ENCODE data around the gene PLXNB3.

Gene PLXNB3

GRCh38 chrX:153776120-153776599 lies 12.1 kb downstream of the PLXNB3 start:
- Histone ChIP-seq H3K4me3 (ENCODE audit: low read length) (no peak overlapping the region), H3K36me3 (ENCODE audit: control insufficient read depth, insufficient read depth, low read length) (no peaks in the 10 kb centered on the region), H3K9me3 (ENCODE audit: control insufficient read depth, insufficient read depth, low read length) (no peaks in the 10 kb centered on the region), H3K4me1 (ENCODE audit: control insufficient read depth, insufficient read depth, low read length) (no peaks in the 10 kb centered on the region), H3K27ac (ENCODE audit: low read length) (no peak overlapping the region), H3K27me3 (ENCODE audit: control insufficient read depth, insufficient read depth, low read length) (no peaks in the 10 kb centered on the region)
- no CpG with 5 or more reads among the region's 20 CpGs for WGBS (ENCODE audit: insufficient coverage, insufficient read length)
- DNase-seq (ENCODE audit: low read depth, low spot score), result no peak

GRCh38 chrX:153776611-153777045 lies 12.6 kb downstream of the PLXNB3 start:
- no peaks in the 10 kb centered on the region for H3K36me3 ChIP-seq (ENCODE audit: control insufficient read depth, insufficient read depth, low read length)
- no peak overlapping the region for H3K4me3 ChIP-seq (ENCODE audit: low read length)
- H3K27ac ChIP-seq (ENCODE audit: low read length), result no peak overlapping the region
- H3K27me3 ChIP-seq (ENCODE audit: control insufficient read depth, insufficient read depth, low read length), result no peaks in the 10 kb centered on the region
- no CpG with 5 or more reads among the region's 22 CpGs for WGBS (ENCODE audit: insufficient coverage, insufficient read length)
- no peaks in the 10 kb centered on the region for H3K9me3 ChIP-seq (ENCODE audit: control insufficient read depth, insufficient read depth, low read length)
- no peak for DNase-seq (ENCODE audit: low read depth, low spot score)
- H3K4me1 ChIP-seq (ENCODE audit: control insufficient read depth, insufficient read depth, low read length), result no peaks in the 10 kb centered on the region

GRCh38 chrX:153777261-153778090 lies 13.4 kb downstream of the PLXNB3 start:
- H3K9me3 ChIP-seq (ENCODE audit: control insufficient read depth, insufficient read depth, low read length), result no peaks in the 10 kb centered on the region
- H3K27me3 ChIP-seq (ENCODE audit: control insufficient read depth, insufficient read depth, low read length), result no peaks in the 10 kb centered on the region
- H3K4me1 ChIP-seq (ENCODE audit: control insufficient read depth, insufficient read depth, low read length), result no peaks in the 10 kb centered on the region
- DNase-seq (ENCODE audit: low read depth, low spot score), result no peak
- no peaks in the 10 kb centered on the region for H3K36me3 ChIP-seq (ENCODE audit: control insufficient read depth, insufficient read depth, low read length)
- H3K27ac ChIP-seq (ENCODE audit: low read length), result no peak overlapping the region
- WGBS (ENCODE audit: insufficient coverage, insufficient read length), result no CpG with 5 or more reads among the region's 34 CpGs
- H3K4me3 ChIP-seq (ENCODE audit: low read length), result no peak overlapping the region

GRCh38 chrX:153778181-153778580 lies 14.1 kb downstream of the PLXNB3 start:
- WGBS (ENCODE audit: insufficient coverage, insufficient read length), result no CpG with 5 or more reads among the region's 17 CpGs
- no peak for DNase-seq (ENCODE audit: low read depth, low spot score)
- peaks cover 2% of the 10 kb centered on the region; the same call in 1 of the 2 replicates for H3K36me3 ChIP-seq (ENCODE audit: control insufficient read depth, insufficient read depth, low read length)
- no peaks in the 10 kb centered on the region for H3K4me1 ChIP-seq (ENCODE audit: control insufficient read depth, insufficient read depth, low read length)
- H3K4me3 ChIP-seq (ENCODE audit: low read length), result no peak overlapping the region
- H3K27me3 ChIP-seq (ENCODE audit: control insufficient read depth, insufficient read depth, low read length), result no peaks in the 10 kb centered on the region
- no peaks in the 10 kb centered on the region for H3K9me3 ChIP-seq (ENCODE audit: control insufficient read depth, insufficient read depth, low read length)
- no peak overlapping the region for H3K27ac ChIP-seq (ENCODE audit: low read length)

- DNase-seq (ENCODE audit: low read depth, low spot score), result no peak
- no peak overlapping the region for H3K4me3 ChIP-seq (ENCODE audit: low read length)
- peaks cover 2% of the 10 kb centered on the region; the same call in 1 of the 2 replicates for H3K36me3 ChIP-seq (ENCODE audit: control insufficient read depth, insufficient read depth, low read length)
- H3K27ac ChIP-seq (ENCODE audit: low read length), result no peak overlapping the region
- no peaks in the 10 kb centered on the region for H3K9me3 ChIP-seq (ENCODE audit: control insufficient read depth, insufficient read depth, low read length)
- WGBS (ENCODE audit: insufficient coverage, insufficient read length), result no CpG with 5 or more reads among the region's 16 CpGs
- H3K27me3 ChIP-seq (ENCODE audit: control insufficient read depth, insufficient read depth, low read length), result no peaks in the 10 kb centered on the region
- no peaks in the 10 kb centered on the region for H3K4me1 ChIP-seq (ENCODE audit: control insufficient read depth, insufficient read depth, low read length)
Observed at GRCh38 chrX:153778684-153779101, 14.6 kb downstream of the PLXNB3 start.

- H3K36me3 ChIP-seq (ENCODE audit: control insufficient read depth, insufficient read depth, low read length), result peaks cover 2% of the 10 kb centered on the region; the same call in 1 of the 2 replicates
- no peak for DNase-seq (ENCODE audit: low read depth, low spot score)
- no CpG with 5 or more reads among the region's 18 CpGs for WGBS (ENCODE audit: insufficient coverage, insufficient read length)
- no peak overlapping the region for H3K27ac ChIP-seq (ENCODE audit: low read length)
- no peaks in the 10 kb centered on the region for H3K9me3 ChIP-seq (ENCODE audit: control insufficient read depth, insufficient read depth, low read length)
- no peaks in the 10 kb centered on the region for H3K27me3 ChIP-seq (ENCODE audit: control insufficient read depth, insufficient read depth, low read length)
- no peak overlapping the region for H3K4me3 ChIP-seq (ENCODE audit: low read length)
- no peaks in the 10 kb centered on the region for H3K4me1 ChIP-seq (ENCODE audit: control insufficient read depth, insufficient read depth, low read length)
Observed at GRCh38 chrX:153779891-153780677, 16.0 kb downstream of the PLXNB3 start.

- no peak for DNase-seq (ENCODE audit: low read depth, low spot score)
- Histone ChIP-seq H3K27me3 (ENCODE audit: control insufficient read depth, insufficient read depth, low read length) (no peaks in the 10 kb centered on the region), H3K27ac (ENCODE audit: low read length) (no peak within 1 kb of the TSS), H3K4me1 (ENCODE audit: control insufficient read depth, insufficient read depth, low read length) (no peaks in the 10 kb centered on the region), H3K36me3 (ENCODE audit: control insufficient read depth, insufficient read depth, low read length) (peaks cover 6% of the 10 kb centered on the region; the same call in 1 of the 2 replicates), H3K9me3 (ENCODE audit: control insufficient read depth, insufficient read depth, low read length) (no peaks in the 10 kb centered on the region), H3K4me3 (ENCODE audit: low read length) (no peak within 1 kb of the TSS)
- WGBS (ENCODE audit: insufficient coverage, insufficient read length), result no CpG with 5 or more reads among the region's 52 CpGs
Observed at GRCh38 chrX:153780678-153781427, 16.8 kb downstream of the PLXNB3 start, which contains the start of gene SRPK3. Gene SRPK3, plus strand, starts transcription at chrX:153781041. Its CDS starts 46 bp downstream, at chrX:153781087.

GRCh38 chrX:153781428-153782047 lies 17.5 kb downstream of the PLXNB3 start:
- H3K4me1 ChIP-seq (ENCODE audit: control insufficient read depth, insufficient read depth, low read length), result no peaks in the 10 kb centered on the region
- H3K27me3 ChIP-seq (ENCODE audit: control insufficient read depth, insufficient read depth, low read length), result no peaks in the 10 kb centered on the region
- H3K4me3 ChIP-seq (ENCODE audit: low read length), result no peak overlapping the region
- no peak for DNase-seq (ENCODE audit: low read depth, low spot score)
- WGBS (ENCODE audit: insufficient coverage, insufficient read length), result no CpG with 5 or more reads among the region's 24 CpGs
- H3K9me3 ChIP-seq (ENCODE audit: control insufficient read depth, insufficient read depth, low read length), result no peaks in the 10 kb centered on the region
- H3K27ac ChIP-seq (ENCODE audit: low read length), result no peak overlapping the region
- peaks cover 9% of the 10 kb centered on the region for H3K36me3 ChIP-seq (ENCODE audit: control insufficient read depth, insufficient read depth, low read length)

- Histone ChIP-seq H3K36me3 (ENCODE audit: control insufficient read depth, insufficient read depth, low read length) (peaks cover 9% of the 10 kb centered on the region), H3K27ac (ENCODE audit: low read length) (no peak overlapping the region), H3K4me3 (ENCODE audit: low read length) (no peak overlapping the region), H3K9me3 (ENCODE audit: control insufficient read depth, insufficient read depth, low read length) (no peaks in the 10 kb centered on the region), H3K4me1 (ENCODE audit: control insufficient read depth, insufficient read depth, low read length) (no peaks in the 10 kb centered on the region), H3K27me3 (ENCODE audit: control insufficient read depth, insufficient read depth, low read length) (no peaks in the 10 kb centered on the region)
- WGBS (ENCODE audit: insufficient coverage, insufficient read length), result no CpG with 5 or more reads among the region's 11 CpGs
- no peak for DNase-seq (ENCODE audit: low read depth, low spot score)
Observed at GRCh38 chrX:153782313-153782712, 18.3 kb downstream of the PLXNB3 start.

Measured in iPS DF 6.9 (cell line).